Transverse colon (tissue), 4 donors: ENCODE results near the gene DCTN5. TPM values are rescaled to one million over a fixed set of nuclear protein-coding genes. Genes with fewer than 3 reads are reported as not detected.

Experiments used
- DNase-seq: peaks from one replicate; pipeline ENCODE4 v3.0.0-alpha.2; 2019
- H3K27ac ChIP-seq, 4 donors: fragments of 200-600 bp; sonication (generic); 2 replicates each; pipeline ENCODE4 v1.5.1; 2016 to 2018; ENCODE audit warnings: inconsistent platforms in 4 of 4
- H3K27me3 ChIP-seq: fragments of 200-600 bp; sonication (generic); 2 replicates; pipeline ENCODE4 v1.5.1; 2017; ENCODE audit warnings: inconsistent platforms
- H3K36me3 ChIP-seq, 4 donors: fragments of 200-600 bp; sonication (generic); 2 replicates each; pipeline ENCODE4 v1.5.1; 2017 to 2019; ENCODE audit warnings: inconsistent platforms in 4 of 4
- H3K4me1 ChIP-seq, 4 donors: fragments of 200-600 bp; sonication (generic); 2 replicates each; pipeline ENCODE4 v1.5.1; 2017 to 2020; ENCODE audit warnings: inconsistent platforms in 4 of 4
- H3K4me3 ChIP-seq, 4 donors: fragments of 200-600 bp; sonication (generic); 1 replicate in 1 of 4; 2 replicates in 3 of 4; pipeline versions ENCODE4 v1.5.1 to v1.6.1; 2017 to 2019; ENCODE audit warnings: inconsistent platforms in 4 of 4
- H3K9me3 ChIP-seq, 2 donors: fragments of 200-600 bp; sonication (generic); 2 replicates each; pipeline ENCODE4 v1.5.1; 2017 to 2019; ENCODE audit warnings: inconsistent platforms in 2 of 2
- EP300 ChIP-seq: sonication (generic); formaldehyde crosslinking; IDR thresholded peaks from one replicate; pipeline ENCODE4 v1.6.1; 2017; ENCODE audit warnings: antibody characterized with exemption, low read depth
- POLR2A ChIP-seq: fragments of 450-650 bp; IDR thresholded peaks from one replicate; pipeline ENCODE4 v1.6.1; 2016; ENCODE audit warnings: antibody characterized with exemption, mild to moderate bottlenecking, moderate library complexity
- POLR2AphosphoS5 ChIP-seq, 3 donors: sonication (generic); formaldehyde crosslinking; IDR thresholded peaks; one replicate each; pipeline ENCODE4 v1.6.1; 2016; ENCODE audit warnings: antibody characterized with exemption in 3 of 3
- WGBS, 2 donors: methylation state at CpG; one replicate each; pipeline ENCODE4 v1.1.5; 2018; ENCODE audit warnings: low coverage in 1 of 2; 5-methylcytosine and 5-hydroxymethylcytosine counted together
- in situ Hi-C, 4 donors: fragments of 200-750 bp; cut with MboI; loops; one replicate each; pipeline versions ENCODE4 v1.15.0 to v1.15.1; 2017; ENCODE audit warnings: low sequenced_read_pairs in 3 of 4, low pct_ligation_motif_present in 1 of 4, low pct_unique_long_range_greater_than_20kb in 1 of 4
- intact Hi-C: fragments of 100-400 bp; cut with DNase I; formaldehyde crosslinking; loops from one replicate; pipeline ENCODE4 v1.15.1; 2023; ENCODE audit warnings: low total_unique reads
- total RNA-seq, 4 donors: library from RNA; depleted of rRNA; stranded (reverse); fragments of >200 nt; gene quantifications; one replicate each; pipeline ENCODE4 v1.1.0, GENCODE V29; 2016
- TF ChIP-seq, protein P1 (sequence below), 5 experiments: fragments of 200-600 bp in 3 of 5; fragments of 450-650 bp in 2 of 5; sonication (generic) in 3 of 5; IDR thresholded peaks; 1 replicate in 2 of 5; 2 replicates in 3 of 5; pipeline ENCODE4 v1.5.1; 2016 to 2017; ENCODE audit warnings: antibody characterized with exemption in 5 of 5, inconsistent platforms in 3 of 5, mild to moderate bottlenecking in 2 of 5, moderate library complexity in 1 of 5

The DCTN5 gene
- total RNA-seq, 4 donors from 2014 or later, result 8.0 to 52.2 (median 37.5) TPM

DNA sequence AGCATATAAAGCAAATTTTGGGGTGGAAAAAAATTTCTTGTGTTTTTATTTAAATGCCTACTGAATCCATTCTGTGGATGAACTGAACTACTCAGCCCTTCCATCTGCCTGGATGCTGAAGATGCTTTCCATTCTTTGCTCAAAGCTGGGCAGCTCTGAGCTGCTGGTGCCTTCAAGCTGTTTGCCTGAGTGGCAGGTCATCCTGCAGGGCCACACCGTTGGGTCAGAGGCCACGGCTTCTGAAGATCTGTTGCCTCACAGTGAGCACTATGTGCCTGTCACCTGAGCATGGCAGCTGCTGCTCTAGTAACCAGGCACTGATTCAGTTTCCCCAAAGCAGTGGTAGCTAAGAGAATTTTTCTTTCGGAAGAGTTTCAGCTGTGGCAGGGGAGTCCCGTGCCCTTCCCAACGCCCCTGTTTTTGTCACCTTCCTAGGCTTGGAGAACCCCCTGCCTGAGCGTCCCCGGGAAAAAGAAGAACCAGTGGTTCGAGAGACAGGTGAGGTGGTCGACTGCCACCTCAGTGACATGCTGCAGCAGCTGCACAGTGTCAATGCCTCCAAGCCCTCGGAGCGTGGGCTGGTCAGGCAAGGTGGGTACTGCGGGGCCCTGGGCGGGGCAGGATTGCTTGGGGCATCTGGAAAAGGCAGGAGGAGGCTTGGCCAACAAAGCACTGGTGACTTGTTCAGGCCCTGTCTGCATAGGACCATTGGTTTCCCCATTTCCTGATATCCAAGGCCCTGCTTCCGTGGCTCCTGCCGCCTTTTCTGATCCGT lies 46.0 kb downstream of the DCTN5 start:
- TF ChIP-seq, protein P1, sequence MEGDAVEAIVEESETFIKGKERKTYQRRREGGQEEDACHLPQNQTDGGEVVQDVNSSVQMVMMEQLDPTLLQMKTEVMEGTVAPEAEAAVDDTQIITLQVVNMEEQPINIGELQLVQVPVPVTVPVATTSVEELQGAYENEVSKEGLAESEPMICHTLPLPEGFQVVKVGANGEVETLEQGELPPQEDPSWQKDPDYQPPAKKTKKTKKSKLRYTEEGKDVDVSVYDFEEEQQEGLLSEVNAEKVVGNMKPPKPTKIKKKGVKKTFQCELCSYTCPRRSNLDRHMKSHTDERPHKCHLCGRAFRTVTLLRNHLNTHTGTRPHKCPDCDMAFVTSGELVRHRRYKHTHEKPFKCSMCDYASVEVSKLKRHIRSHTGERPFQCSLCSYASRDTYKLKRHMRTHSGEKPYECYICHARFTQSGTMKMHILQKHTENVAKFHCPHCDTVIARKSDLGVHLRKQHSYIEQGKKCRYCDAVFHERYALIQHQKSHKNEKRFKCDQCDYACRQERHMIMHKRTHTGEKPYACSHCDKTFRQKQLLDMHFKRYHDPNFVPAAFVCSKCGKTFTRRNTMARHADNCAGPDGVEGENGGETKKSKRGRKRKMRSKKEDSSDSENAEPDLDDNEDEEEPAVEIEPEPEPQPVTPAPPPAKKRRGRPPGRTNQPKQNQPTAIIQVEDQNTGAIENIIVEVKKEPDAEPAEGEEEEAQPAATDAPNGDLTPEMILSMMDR (IDR thresholded peaks at IDR 0.05), result no peak
- no peak for TF ChIP-seq POLR2A
- no peak for TF ChIP-seq POLR2AphosphoS5 (IDR thresholded peaks at IDR 0.05)
- no peak for TF ChIP-seq EP300
- in situ Hi-C loops (no loop called here), intact Hi-C loops (no loop called here)
- WGBS, 2 donors, result 90 to 92% methylated on average over 8 to 16 of the region's 16 CpGs
- Histone ChIP-seq H3K36me3 (peaks cover 0 to 44% (median 14%) of the 10 kb centered on the region in 4 donors), H3K27me3 (no peaks in the 10 kb centered on the region), H3K27ac (no peak overlapping the region), H3K9me3 (no peaks in the 10 kb centered on the region), H3K4me1 (no peaks in the 10 kb centered on the region), H3K4me3 (no peak overlapping the region)
- no peak for DNase-seq

GRCh38 chr16:23689442-23690187 lies 48.3 kb downstream of the DCTN5 start:
- in situ Hi-C loops (no loop called here), intact Hi-C loops (no loop called here)
- DNase-seq, result no peak
- H3K9me3 ChIP-seq, result no peaks in the 10 kb centered on the region
- TF ChIP-seq, protein P1 (IDR thresholded peaks at IDR 0.05), result no peak
- TF ChIP-seq POLR2AphosphoS5 (IDR thresholded peaks at IDR 0.05) (no peak), POLR2A (no peak), EP300 (no peak)
- WGBS, 2 donors, result 95 to 100% methylated on average over 1 to 35 of the region's 36 CpGs
- no peaks in the 10 kb centered on the region for H3K27me3 ChIP-seq
- H3K4me1 ChIP-seq, result no peaks in the 10 kb centered on the region
- no peak overlapping the region for H3K27ac ChIP-seq
- peaks cover 0 to 37% (median 14%) of the 10 kb centered on the region in 4 donors for H3K36me3 ChIP-seq
- H3K4me3 ChIP-seq, result no peak overlapping the region

GRCh38 chr16:23690771-23691482 lies 49.7 kb downstream of the DCTN5 start:
- Histone ChIP-seq H3K9me3 (no peaks in the 10 kb centered on the region), H3K27me3 (no peaks in the 10 kb centered on the region), H3K4me1 (no peaks in the 10 kb centered on the region), H3K36me3 (peaks cover 0 to 35% (median 14%) of the 10 kb centered on the region in 4 donors), H3K27ac (no peak overlapping the region), H3K4me3 (no peak overlapping the region)
- intact Hi-C loops, result no loop called here
- TF ChIP-seq POLR2AphosphoS5 (IDR thresholded peaks at IDR 0.05), result no peak
- no peak for TF ChIP-seq POLR2A
- TF ChIP-seq, protein P1 (IDR thresholded peaks at IDR 0.05), result no peak
- no peak for TF ChIP-seq EP300
- in situ Hi-C loops, result no loop called here
- 95% methylated on average over 20 of the region's 25 CpGs; no CpG with 5 or more reads in 1 of the 2 donors for WGBS, 2 donors
- no peak for DNase-seq
